NCI-H2107 (cell line): ENCODE results near the gene LPAR1.

Source experiments
- DNase-seq: peaks from one replicate; lab custom pipeline; 2025; lab: John Stamatoyannopoulos, UW

Gene LPAR1

DNA sequence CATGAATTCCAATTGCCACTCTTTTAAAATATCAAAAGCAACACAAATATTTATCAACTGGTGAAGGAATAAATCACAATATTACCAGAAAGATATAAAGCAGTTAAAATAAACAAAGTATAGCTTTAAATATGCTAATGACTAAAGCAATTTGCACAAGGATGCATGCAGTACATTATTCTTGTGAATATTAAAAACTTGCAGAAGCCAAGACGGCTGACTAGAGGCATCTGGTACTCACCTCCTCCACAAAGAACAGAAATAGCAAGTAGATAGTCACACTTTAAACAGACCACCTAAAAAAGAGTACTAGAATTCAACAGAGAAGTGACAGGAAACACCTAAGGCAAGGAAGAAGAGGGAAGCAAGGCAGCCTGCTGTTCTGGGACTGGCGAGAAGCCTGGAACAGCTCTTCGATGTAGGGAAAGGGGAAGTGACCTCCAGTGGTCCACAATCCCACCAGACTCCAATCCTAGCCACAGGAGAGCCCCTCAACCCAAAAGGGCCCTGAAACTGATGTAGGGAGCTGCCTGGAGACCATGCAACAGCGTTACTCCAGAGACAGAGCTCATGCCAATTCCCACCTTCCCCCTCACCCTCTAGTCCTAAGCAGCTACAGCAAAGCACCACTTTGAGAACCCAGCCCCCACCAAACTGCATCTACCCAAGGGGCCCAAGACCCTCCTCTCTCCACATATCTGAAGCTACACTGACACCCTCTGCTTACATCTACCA lies 86.3 kb downstream of the LPAR1 start:
- DNase-seq, result no peak

DNA sequence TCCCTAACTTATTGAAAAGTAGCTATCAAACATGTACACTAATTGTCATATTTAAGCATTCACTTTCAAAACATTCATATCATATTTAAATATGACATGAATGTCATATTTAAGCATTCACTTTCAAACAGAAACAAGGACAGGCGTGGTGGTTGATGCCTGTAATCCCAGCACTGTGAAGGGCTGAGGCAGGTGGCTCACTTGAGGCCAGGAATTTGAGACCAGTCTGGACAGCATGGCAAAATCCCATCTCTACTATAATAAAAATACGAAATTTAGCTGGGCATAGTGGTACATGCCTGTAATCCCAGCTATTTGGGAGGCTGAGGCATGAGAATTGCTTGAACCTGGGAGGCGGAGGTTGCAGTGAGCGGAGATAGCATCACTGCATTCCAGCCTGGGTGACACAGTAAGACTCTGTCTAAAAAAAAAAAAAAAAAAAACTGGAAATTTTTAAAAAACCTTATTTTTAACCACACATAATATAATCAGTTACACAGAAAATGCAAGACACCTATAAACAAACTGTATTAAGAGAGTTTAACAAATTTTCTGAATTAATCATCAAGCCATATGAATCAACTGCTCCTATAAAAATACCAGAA lies 88.1 kb downstream of the LPAR1 start:
- DNase-seq, result no peak

DNA sequence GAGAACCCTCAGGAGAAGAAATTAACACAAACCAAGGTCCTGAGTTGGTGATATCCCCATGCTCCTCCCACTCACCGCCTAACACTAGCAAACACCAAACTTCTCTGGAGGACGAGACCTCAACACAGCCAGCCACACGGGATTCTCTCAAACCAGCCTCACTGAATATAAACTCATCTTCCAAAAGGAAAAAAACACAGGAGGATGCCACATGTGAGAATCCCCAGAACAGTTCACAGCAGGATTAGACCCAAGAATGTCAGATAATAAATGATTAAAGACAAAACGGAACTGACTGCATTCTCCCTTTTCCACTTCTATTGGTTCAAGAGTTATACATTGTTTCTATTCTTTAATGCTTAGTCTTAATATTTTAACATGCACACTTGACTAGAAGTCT lies 89.2 kb downstream of the LPAR1 start:
- no peak for DNase-seq

DNA sequence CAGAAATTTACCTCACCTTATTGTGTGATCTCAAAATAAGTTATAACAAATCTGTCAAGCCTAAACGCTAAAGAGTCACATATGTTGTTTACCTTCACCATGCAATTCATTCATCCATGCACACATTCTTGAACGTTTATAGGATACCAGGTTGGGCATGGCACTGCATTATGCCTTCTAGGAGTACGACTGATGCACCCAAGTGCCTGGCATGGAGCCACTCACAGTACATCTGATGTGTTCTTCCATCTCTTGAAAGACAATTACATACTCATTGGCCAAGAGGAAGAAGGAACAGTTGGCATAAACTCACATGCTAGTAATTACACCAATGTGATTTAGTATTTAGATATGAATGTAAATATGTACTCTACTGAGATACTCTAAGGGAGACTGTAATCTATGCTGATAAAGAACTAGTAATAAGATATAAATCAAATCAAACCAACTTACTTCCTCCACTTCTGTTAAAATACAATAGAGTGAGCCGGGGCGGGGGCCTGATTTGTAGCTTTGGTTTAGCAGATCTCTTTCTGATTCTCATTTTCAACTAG lies 90.7 kb downstream of the LPAR1 start:
- DNase-seq, result no peak

DNA sequence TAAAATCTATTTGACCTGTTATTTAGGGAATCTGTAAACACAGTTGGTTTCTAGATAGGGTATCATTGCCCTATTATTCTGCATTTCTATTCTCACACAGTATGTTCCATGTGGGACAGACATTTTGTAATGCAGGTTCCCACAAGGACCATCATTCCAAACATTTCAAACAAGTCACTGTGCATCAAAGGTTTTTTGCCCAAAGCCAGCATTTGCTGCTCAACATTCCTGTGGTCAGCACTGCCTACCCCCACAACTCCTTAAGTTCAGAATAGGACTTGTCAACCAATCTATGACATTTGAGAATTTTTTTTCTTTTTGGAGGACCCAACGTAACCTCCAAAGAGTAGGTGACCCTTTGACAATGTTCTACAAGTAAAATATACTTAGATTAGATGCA lies 95.7 kb downstream of the LPAR1 start:
- DNase-seq, result no peak

DNA sequence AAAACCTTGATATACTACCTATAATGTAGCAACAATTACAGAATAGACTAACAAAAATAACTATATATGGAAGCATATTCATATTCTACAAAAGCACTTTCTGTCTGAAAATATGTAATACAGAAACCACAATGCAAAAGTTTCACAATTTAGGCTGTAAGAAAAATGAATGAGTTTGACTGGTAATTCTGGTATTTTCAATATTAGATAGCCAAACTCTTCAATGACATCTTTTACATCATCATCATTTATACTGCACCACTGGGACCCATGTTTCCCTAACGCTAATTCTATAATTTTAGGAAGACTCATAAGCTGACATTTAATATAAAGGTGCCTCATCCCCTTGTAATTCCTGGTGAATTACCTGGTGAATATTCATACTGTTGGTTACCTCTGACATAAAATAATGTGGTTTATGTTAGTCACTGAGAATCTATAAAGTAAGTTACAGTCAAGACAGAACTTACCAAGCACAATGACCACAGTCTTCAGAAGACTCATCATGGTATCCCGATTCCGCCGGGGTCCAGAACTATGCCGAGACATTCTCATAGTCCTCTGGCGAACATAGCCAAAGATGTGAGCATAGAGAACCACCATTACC lies 97.2 kb downstream of the LPAR1 start:
- no peak for DNase-seq

DNA sequence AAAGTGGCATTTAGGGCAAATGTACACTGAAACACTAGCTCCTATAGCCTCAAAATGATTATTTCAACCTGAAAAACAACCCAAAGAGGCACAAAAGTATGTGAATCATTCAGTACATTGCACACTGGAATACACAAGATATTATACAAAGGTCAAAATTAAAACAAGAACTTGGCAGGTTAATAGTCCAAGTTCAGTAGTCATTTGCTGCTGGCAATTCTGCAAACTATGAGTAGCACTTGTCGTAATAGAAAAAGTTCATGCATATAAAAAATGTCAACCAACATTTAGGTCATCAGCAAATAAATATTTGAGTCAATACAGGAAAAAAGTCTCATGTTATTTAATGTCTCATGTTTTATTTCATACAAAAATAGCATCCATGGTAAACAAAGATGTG lies 98.7 kb downstream of the LPAR1 start:
- DNase-seq, result no peak

DNA sequence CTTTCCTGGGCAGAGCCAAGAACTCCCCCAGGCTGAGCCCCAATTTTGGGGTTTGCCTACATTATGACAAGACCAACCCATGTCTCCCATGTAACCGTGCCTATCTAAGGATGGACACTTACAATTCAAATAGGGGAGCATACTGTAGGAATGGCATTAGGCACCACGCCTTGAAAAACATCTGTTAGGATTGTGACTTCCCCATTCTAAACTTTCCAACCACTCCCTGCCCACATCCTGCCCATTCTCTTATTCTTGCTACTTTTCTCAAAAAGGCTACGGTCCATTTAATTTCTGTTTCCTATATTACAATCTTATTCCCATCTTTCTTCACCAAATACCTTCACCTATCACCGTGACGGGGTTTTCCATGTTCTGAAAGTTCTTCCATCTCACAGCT lies 99.2 kb downstream of the LPAR1 start:
- no peak for DNase-seq

DNA sequence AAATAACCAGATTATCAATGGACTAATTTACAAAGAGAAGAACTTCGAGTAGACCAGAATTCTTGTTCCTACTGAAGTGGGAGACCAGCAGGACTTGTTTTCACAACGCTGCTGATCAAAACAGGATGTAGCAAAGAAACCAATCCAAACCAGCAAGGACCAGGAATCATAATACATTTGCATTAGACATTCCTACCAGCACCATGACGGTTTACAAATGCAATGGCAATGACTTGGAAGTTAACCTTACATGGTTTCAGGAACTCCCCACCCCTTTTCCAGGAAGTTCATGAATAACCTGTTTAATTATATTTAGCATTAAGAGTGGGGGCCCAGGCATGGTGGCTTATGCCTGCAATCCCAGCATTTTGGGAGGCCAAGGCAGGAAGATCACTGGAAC lies 100.0 kb downstream of the LPAR1 start:
- no peak for DNase-seq

DNA sequence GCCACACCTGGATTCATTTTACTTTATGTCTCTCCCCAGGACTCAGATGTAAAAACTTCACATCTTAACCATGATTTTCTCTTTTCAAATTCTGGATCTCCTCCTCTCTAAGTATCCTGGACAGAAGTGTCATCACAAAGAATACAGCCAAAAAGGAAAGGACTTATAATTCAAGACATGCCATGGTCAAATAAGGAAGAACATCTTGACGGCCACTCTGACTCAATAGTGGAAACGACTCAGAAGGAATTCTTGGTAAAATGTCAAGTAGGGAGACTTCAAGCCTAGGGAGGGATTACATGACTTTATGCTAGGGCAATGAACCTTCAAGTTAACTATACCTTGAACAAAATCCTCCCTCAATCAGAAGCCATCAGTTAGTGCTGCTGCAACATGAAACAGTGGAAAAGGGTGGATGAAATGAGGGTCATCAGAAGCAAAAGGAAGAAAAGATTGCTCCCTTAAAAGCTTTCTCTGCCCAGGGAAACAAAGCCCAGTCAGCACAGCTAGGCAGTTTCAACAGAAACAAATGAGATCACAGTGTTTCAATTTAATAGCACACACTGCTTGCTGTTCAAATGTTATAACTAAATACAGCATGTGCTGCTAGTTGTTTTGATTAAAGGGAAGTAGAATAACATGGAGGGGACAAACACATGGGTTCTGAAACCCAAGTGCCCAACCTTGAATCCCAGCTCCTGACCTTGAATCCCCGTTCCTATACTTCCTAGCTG lies 101.4 kb downstream of the LPAR1 start:
- DNase-seq, result no peak

DNA sequence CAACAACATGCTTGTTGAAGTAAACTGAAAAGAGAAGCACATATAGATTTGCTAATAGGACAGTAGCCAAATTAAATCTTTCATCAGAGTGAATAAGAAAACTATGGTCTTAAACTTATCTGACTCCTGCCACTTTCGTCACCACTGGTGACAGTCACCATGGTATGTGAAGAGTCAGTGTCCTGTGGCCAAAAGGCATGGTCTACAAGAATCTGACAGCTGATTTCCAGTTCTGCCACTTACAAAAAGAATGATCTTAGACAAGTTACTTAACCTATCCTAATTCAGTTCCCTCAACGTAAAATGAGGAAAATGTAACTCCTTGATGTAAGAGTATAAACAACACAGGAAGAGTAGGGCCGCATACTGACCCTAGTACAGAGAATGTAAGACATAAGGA lies 102.0 kb downstream of the LPAR1 start:
- DNase-seq, result no peak

DNA sequence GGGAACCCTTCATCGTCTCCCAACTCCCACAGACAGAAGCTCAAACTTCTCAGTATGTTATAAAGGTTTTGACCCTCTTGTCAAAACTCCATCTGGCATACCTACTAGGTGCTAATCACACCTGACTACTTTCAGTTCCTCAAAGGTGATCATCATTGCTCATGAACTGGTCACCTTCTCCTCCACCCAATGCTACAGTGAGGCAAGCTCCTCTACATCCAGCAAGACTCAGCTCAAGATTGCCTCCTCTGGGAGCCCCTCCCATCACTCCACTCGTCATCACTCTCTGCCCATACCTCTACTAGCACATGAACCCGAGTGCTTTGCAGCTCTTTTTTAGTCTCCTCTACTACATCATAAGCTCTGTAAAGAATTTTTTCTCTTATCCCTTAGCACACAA lies 102.4 kb downstream of the LPAR1 start:
- no peak for DNase-seq

DNA sequence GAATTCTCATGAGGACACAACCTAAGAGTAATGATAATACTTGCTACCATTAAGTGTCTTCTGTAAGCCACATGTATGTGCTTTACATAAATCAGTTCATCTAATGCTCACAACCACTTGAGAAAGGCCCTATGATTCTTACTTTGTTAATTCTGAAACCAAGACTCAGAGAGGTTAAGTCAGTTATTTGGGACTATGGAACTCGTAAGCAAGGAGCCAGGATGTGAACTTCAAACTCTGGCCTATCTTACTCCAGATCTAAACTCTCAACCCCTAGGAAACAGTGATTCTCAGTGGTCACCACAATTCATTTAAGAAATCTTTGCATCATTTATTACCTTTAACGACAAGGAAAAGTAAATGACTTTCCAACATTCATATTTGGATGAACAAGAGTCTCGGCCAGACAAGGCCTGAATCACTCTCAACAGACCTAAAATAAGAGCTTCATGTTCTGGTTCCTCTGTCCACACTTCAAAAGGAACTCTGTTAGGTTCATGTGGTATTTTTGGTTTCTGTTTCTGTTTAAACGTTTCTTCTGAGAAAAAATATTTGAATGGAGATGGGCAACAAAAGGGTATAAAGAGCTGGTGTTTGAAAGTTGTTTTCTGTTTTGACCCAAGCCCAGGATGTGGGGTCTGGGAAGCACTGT lies 104.8 kb downstream of the LPAR1 start:
- no peak for DNase-seq

DNA sequence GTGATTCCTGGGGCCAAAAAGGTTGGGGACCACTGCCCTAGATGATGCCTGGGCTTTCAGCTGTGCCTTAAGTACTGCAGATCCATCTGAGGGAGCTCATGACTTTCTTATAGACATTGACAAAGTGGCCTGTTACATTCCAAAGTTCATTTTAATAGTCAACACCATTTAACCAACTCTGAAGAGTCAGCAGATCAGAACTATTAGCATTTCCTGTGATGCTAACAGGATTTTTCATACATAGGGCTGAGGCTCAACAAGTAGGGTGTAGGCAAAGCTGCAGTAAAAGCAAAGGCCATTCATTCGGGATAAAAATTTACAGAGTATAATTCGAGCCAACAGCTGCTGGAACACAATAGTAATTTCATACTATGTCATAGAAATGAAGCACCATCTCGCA lies 105.4 kb downstream of the LPAR1 start:
- DNase-seq, result no peak

DNA sequence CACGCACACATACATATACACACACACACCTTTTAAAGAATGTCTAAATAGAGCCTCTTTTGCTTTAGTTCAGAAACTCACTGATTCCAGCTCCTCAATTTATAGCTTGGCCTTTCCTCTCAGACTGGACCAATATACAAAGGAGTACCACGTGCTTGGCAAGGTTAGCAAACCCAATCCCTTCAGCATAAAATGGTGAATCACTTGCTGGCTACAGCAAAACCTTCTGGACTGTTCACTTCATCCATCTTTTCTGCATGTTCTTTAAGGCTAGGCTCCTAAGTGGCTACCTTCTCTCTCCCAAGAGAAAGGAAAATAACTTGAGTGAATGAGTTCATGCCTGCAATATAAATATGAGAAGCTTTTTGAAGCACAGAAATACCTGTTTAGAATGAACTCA lies 109.7 kb downstream of the LPAR1 start:
- no peak for DNase-seq

DNA sequence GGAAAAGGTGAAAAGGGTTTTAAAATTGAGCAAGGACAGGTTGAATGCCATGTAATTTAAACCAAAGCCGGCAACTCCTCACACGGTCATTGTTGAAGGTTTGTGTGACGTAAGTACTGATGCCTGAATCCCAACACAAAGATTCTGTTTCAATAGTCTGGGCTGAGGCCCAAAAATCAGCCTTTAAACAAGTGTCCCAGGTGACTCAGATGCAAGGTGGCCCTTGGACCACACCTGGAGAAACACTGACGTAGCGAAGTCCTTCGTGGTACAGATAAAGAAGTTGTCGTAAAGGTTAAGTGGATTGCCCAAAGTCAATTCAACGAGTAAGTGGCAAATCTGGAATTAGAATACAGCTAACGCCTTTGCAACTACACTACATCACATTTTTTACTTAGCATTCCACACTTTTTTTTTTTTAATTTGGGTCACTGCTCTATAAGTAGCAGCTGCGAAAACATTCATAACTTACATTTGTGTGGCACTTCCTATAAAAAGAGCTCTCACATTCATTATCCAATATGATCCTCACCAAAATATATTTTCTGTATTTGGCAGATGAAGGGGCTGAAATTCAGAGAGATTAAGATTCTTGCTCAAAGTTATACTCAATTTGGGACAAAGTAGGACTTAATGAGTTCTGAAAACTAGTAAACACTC lies 111.3 kb downstream of the LPAR1 start:
- DNase-seq, result no peak

DNA sequence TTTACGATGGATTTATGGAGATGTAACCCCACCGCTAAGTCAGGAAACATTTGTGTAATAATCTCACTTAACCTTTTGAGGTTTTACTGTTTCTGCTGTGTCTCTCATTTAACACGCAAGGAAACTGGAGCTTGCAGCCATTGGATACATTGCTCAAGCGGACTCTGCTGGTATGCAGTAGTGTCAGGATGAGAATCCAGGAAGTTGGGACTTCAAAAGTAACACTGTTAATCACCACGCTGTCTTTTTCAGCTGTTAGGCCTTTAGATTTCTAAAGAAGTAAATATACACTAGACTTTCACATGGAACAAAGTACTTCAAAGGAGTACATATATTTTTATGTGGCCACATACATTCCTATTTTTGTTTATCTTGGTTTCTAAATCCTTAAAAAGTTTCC lies 114.7 kb downstream of the LPAR1 start:
- no peak for DNase-seq

DNA sequence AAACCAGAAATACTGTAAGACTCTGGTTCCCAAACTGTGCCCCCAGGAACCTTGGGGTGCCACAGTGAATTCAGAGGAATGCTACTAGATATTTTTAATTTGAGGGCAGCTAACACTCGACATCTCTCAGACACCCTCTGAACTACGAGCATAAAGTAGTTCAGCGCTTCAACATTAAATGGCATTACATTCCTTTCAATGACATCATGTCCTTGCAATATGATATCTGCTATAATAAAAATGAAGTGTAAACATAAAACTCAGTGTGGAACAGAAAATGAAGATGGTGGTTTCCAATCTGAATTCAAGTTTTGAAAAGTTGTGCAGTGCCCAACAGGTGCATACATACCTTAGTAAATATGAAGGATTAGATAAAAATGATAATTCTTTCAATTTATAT lies 116.1 kb downstream of the LPAR1 start:
- no peak for DNase-seq

DNA sequence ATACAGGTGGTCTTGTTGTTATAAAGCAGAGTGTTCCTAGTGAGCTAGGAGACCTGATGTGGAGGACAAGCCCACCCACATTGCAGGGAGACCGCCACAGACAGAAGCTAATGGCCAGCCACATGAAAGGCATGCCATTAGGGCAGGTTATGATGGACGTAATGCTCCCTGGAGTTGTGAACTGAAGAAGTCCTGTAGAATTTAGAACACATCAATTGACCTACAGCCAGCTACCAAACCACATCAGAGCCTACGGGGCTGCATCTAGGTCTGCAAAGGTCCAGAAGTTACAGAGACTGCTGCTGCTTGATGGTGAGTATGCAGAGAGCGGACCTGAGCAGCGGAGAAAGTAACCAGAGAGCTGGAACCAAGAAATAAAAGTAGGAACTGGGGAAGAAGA lies 116.6 kb downstream of the LPAR1 start:
- no peak for DNase-seq

DNA sequence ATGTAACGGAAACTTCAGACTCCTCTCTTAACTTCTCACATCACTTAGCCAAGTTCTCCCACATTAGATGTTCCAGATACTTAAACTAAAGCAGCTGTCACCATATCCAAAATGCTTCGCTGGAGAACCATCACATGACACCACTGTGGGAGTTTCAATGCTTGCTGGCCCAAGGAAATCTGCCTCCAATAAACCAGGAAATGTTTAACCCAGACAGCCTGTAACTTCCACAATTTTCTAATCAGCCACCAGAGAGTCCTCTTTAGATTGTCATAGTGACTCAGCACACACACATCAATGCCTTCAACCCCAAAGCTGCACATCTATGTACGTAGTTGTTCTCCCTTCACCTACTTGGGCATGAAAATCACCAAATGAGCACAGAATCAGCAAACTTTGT lies 118.7 kb downstream of the LPAR1 start:
- DNase-seq, result no peak

DNA sequence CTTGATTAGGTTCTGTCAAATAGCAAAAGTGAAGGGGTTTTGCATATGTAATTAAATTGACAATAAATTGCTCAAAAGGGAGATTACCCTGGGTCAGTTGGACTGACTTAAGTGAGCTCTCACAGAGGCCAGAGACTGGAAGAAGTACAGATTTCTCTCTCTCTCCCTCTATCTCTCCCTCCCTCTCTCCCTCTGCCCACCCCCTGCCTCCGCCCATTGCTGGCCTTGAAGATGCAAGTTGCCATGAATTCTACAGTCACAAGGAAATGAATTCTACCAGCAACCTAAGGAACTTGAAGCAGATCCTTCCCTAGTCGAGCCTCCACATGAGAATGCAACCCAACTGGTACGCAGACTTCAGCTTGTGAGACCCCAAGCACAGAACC lies 119.2 kb downstream of the LPAR1 start:
- no peak for DNase-seq
